ENCODE results near the gene MRPL38.
"Not testable (repeated sequence)": the region's sequence is repeated elsewhere in the genome, so short reads cannot be mapped to it uniquely, and the experiment has no call there.

Gene MRPL38

DNA sequence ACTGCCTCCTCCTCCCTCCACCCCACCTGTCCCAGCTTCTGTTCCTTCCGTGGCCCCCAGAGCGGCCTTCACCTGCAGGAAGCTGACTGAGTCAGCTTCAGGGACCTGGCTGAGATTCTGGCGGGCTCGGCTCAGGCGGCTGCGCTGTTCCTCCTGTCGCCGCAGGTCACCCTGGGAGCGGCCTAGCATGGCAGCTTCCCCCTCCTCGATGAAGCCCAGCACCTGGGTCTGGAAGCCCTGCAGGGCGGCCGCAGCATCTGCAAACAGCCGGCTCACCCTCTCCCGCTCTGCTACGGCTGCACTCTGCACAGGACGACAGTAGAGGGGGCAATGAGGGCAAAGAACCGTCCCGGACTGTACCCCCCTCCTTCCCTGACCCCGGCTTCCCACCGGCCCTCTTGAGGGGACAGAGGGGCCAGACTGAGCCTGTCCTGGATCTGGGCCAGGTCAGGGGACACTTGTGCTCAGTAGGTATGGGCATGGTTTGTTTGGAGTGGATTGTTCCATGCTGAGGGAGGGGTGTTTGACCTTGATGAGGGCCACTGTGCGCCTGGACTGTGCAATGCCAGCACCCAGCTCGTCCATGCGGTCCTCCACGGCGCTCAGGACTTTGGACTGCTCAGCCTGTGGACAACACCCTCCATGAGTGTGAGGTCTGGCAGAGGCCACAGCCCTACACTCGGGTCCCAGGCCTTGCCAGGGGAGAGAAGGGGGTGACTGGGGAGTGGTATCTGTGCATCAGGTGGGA, 28.3 kb downstream of the MRPL38 start:
- no peak for DNase-seq (ENCODE audit: low read depth)

DNA sequence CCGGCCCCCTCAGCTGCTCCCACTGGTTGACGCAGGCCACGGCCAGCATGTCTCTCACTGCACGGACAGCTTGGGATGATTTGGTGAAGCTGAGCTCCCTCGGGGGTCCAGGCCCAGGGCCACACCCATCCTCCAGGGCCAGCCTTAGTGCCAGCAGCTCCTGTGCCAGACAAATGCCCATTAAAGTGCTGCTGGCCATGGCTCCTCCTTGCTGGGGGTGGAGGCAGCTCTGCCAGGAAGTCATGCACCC, 28.8 kb downstream of the MRPL38 start:
- no peak for DNase-seq (ENCODE audit: low read depth)

DNA sequence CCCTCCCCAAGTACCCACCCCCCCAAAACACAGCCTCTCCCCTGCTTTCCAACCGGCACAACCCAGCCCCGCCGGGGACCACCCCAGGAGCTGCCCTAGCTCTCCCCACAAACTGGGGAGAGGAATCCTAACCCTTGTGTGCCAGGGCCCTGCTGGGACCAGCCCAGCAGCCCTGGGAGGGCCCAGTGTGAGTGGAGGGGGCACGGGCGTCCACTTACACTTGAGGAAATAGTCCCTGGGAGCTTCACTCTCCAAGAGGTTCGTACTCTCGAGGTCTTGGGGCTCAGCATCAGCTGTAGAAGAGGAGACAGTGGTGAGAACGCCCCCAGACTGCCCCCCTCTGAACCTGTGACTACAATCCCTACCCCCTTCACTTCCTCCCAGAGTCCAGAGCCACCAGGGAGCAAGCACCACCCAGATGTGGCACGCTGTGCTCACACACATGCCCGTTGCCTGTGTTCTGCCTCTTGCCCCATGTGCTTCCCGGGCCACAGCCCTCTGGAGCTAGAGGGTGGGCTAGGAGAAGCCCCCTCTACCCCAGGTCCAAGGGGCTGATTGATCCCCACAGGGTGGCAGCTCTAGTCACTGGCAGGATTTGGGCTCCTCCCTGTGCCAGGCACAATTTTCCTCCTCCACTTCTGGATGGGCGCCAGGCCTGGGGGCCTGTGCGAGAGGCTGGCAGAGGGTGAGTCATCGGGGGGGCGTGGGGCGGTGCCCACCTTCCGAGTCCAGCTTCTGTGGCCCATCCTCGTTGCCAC, 29.3 kb downstream of the MRPL38 start:
- no peak for DNase-seq (ENCODE audit: low read depth)

DNA sequence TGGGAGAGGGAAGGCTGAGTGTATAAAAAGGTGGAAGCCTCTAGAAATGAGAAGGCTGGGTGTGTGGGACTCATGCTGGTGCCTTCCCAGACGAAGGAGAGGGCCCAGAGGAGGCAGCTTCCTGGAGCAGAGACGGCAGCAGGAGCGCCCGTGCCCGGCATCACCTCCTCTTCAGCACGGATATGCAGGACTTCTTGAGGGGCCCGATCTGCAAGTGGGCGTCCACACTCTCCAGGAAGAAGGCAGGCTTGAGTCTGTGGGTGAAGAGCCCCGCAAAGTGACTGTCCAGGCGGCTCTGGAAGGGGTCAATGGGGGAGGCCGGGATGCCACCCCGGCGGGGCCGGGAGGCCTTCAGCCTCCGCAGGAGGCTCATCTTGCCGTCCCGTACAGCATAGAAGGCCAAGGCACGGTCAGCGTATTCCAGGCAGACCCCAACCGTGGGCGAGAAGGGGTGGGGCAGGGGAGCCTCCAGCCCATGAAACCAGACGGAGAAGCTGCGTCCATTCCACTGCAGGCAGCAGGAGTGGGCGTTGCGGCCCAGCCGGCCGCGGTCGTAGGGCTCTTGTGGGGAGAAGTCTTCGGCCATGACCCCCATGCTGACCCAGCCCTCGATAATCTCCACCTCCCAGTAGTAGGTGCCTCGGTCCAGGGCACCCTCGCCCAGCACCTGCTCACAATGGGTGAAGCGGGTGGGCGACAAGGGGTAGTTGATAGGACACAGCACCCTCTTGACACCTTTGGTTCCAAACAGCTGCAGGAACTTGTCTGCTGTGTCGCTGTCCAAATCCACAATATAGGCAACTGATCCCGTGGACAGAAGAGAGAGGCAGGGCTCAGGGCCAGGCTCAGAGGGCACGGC, 30.1 kb downstream of the MRPL38 start:
- DNase-seq (ENCODE audit: low read depth) = no peak

DNA sequence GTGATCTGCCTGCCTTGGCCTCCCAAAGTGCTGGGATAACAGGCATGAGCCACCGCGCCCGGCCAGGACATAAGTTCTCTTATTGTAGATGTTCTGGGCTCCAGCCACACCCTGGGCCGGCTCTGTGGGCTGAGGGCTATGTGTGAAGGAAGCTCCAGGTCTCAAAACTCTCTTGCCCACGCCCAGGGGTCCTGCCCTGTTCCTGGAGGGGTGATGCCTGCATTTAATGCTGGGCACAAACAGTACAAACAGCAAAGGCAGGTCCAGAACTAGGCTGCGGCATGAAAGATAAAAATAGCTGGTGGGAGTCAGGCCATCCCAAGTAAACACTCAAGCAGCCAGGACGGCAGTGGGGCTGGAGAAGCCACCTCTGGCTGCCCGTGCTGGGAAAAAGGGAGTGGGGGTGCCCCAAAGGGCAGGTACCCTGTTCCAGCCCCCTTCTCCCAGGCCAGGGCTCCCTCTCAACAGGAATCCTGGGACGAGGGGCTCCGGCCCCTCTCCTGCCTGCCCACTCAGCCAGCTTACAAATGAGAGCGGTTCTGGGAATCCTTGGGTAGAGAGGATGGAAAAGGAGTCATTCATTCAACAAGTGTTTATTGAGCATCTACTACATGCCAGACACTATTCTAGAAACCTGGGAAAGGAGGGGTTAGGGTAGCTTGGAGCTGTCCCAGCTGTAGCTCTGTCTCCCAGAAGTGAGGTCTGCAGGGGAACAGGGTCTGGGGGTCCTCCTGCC, 30.9 kb downstream of the MRPL38 start:
- DNase-seq (ENCODE audit: low read depth) = no peak

DNA sequence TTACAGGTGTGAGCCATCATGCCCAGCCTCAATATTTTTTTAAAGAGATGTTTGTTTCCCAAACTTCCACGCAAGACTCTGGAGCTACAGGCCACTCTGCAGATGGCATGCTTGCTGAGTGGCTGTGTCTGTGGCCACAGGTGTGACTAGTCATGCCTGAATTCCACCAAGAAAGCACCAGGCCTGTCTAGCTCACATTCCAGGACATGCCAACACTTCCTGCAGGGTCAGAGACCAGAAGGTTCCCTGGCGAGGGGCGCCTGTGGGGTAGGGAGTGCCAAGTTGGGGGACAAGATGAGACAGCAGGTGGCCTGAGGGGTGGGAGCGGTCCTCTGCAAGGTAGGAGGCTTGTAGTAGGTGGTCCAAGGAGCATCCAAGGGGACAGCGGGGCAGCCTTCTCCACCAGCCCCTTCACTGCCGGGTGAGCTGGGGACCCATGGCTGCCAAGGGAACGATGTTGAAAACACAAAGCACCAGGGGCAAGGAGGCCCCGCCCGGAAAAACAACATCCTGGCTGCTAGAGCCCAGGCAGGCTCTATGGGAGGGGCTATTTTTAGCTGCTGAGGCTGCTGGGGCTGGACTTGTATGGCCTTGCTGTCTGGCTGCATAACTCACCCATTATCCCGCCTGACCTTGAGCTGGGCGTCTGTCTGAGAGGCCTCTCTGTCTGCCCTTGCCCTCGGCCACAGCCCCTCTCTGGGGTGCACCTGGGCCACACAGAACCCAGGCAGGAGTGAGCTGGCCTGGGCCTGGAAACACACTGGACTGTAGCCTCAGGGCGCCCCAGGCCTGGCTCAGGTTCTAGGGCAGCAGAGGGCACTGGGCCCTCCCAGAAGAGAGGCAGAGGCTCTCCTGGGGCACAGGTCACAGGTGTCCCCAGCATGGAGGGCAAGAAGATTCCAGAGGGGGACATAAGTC, 32.0 kb downstream of the MRPL38 start:
- DNase-seq (ENCODE audit: low read depth) = peak; percentile 79

DNA sequence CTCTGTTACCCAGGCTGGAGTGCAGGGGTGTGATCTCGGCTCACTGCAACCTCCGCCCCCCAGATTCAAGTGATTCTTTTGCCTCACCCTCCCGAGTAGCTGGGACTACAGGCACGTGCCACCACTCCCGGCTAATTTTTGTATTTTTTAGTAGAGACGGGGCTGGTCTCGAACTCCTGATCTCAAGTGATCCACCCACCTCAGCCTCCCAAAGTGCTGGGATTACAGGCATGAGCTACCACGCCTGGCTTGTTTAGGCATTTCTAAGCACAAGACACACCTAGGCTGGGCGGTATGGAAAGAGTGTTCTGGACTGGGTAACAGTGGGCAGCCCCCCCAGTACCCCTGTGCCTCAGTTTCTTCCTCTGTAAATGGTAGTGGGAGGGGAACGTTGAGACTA, 34.5 kb downstream of the MRPL38 start:
- DNase-seq (ENCODE audit: low read depth) = not testable (repeated sequence)

DNA sequence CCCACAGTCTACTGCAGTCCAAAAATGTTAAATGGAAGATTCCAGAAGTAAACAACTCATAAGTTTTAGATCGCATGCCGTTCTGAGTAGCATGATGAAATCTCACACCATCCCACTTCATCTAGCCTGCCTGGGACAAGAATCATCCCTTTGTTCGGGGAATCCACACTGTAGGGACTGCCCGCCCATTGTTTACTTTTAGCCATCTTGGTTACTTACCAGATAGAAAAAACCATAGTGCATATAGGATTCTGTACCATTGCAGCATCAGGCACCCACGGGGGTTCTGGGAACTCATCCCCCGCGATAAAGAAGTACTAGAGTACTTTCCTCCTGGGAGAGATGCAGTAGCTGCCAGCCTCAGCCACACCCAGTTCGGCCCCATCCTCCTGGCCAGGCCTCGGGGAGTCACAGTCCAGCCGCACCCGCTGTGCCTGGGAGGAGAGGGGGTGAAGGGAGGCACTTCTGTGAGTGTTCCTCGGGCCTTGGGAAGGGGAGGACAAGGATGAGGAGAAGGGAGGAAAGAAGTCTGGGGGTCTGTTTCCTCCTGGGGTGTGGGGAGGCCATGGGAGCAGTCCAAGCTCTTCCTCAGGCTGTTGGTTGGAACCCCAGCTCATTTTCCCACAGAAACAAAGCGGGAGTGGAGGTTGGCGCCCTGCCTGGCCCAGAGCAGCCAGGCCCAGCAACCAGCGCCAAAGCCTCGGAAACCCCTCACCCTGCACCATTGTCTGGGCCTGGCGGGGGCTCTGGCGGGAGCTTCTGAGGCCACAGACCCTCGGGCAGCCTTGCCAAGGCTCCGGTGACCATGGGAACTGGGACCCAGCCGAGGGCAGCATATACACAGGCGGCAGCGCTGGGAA, 35.2 kb downstream of the MRPL38 start:
- peak; percentile 52 for DNase-seq (ENCODE audit: low read depth)

DNA sequence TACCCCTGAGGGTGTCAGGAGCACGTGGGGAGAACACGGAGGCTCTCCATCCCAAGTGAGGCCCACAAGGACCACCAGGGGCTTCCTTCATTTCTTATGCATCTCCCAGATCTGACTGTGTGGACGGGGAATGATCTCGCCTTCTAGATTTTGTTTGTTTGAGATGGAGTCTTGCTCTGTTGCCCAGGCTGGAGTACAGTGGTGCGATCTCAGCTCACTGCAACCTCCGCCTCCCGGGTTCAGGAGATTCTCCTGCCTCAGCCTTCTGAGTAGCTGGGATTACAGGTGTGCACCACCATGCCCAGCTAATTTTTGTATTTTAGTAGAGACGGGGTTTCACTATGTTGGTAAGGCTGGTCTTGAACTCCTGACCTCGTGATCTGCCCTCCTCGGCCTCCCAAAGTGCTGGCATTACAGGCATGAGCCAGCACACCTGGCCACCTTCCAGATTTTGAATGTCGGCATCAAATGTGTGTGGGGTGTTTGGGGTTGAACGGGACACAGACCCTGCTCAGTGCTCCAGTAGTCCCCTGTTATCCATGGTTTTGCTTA, 35.9 kb downstream of the MRPL38 start:
- not testable (repeated sequence) for DNase-seq (ENCODE audit: low read depth)

DNA sequence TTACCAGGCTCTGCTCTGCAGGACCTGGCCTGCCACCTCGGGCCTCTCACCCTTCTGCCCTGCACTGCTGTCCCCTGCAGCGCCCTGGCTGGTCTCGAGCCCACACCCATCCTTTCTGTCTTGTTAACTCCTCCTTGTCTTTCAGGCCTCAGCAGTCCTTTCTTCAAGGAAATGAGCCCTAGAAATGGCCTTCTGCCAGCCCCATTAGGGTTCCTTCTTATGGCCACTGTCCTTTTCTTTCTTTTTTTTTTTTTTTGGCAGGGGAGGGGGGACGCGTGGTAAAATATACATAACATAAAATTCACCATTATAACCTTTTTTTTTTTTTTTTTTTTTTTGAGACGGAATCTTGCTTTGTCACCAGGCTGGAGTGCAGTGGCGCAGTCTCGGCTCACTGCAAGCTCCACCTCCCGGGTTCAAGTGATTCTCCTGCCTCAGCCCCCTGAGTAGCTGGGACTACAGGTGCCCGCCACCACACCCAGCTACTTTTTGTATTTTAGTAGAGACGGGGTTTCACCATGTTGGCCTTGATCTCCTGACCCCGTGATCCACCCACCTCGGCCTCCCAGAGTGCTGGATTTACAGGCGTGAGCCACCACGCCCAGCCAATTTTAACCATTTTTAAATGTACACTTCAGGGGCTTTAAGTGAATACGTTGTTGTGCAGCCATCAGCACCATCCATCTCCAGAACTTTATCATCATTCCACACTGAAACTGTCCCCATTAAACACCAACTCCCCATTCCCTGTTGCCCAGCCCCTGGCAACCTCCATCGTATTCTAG, 39.1 kb downstream of the MRPL38 start:
- not testable (repeated sequence) for DNase-seq (ENCODE audit: low read depth)

DNA sequence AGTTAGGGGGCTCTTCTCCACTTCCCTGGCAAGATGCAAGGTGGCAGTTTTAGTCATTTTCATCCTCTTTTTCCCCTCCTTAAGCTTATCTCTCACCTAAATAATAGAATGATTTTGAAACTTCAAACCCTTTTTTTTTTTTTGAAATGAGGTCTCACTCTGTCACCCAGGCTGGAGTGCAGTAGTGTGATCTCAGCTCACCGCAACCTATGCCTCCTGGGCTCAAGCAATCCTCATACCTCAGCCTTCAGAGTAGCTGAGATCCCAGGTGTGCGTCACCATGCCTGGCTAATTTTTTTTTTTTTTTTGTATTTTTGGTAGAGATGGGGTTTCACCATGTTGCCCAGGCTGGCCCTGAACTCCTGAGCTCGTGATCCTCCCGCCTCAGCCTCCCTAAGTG, 39.8 kb downstream of the MRPL38 start:
- DNase-seq (ENCODE audit: low read depth) = not testable (repeated sequence)

DNA sequence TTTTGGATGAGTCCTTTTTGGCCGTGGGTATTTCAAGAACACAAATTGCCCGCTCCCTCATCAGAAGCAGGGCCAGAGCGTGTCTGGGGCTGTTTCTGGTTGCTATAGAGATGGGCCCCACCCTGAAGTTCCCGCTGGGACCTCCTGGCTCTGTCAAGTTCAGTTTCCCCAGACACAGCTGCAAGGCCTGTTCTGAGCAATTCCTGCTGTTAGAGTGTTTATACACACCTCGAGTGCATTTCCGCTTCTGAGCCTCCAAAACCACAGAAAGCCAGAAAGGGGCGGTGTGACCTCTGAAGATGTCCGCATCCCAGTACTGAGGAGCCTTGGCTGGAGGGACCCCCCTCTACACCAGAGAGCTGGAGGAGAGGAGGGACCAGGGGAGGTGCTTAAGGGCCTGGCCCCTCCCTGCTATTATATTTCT, 40.2 kb downstream of the MRPL38 start:
- peak; percentile 86 for DNase-seq (ENCODE audit: low read depth)

DNA sequence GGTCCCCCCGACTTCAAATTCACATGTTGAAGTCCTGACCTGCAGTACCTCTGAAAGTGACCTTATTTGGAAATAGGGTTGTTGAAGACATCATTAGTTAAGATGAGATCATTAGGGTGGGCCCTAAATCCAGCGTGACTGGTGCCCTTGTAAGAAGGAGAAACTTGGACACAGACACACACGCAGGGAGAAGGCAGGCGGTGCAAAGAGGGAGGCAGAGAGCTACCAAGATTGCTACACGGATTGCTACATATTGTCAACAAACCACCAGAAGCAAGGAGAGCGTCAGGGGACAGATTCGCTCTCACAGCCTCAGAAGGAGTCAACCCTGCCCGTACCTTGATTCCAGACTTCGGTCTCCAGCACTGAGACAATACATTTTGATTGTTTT, 42.8 kb downstream of the MRPL38 start:
- no peak for DNase-seq (ENCODE audit: low read depth)

DNA sequence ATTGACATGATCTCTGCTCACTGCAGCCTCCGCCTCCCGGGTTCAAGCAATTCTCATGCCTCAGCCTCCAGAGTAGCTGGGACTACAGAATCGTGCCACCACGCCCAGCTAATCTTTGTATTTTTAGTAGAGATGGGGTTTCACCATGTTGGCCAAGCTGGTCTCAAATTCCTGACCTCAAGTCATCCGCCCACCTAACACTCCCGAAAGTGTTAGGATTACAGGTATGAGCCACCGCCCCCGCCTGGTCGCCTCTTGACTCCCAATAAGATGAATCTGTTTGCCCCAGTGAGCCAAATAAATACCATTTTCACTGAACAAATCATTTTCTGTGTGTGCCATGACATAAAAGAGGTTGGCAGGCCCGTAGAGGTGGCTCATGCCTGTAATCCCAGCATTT, 45.3 kb downstream of the MRPL38 start:
- not testable (repeated sequence) for DNase-seq (ENCODE audit: low read depth)

DNA sequence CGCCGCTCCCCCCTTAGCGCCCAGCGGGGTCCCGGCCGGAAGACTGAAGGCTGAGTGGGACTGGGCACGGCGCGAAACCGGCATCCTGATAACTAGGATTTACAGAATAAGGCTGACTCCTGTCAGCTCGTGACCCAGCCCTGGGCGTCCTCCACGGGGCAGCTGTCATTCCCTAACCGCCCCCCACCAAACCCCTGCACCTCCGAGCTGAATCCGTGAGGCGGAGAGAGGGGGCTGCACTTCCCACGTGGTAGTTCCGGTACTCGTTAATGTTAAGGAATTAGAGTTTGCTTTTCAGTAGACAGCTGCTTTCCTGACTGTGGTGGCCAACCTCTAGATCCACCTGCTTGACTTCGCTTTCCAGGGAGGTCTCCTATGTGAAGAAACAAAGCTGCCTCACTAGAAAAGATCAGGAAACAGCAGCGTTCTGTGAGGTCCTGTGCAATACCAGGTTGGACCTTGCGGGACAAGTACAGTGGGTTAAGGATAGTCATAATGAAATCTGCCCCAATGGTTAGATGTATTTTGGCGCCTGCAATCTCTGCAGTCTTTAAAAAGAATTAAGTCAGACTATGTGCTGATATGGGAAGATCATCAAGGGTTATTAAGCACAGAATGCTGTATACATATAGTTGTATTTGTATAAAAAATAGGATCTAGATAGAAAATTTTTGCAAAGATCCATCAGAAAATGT, 48.5 kb downstream of the MRPL38 start:
- DNase-seq (ENCODE audit: low read depth) = peak; percentile 71

DNA sequence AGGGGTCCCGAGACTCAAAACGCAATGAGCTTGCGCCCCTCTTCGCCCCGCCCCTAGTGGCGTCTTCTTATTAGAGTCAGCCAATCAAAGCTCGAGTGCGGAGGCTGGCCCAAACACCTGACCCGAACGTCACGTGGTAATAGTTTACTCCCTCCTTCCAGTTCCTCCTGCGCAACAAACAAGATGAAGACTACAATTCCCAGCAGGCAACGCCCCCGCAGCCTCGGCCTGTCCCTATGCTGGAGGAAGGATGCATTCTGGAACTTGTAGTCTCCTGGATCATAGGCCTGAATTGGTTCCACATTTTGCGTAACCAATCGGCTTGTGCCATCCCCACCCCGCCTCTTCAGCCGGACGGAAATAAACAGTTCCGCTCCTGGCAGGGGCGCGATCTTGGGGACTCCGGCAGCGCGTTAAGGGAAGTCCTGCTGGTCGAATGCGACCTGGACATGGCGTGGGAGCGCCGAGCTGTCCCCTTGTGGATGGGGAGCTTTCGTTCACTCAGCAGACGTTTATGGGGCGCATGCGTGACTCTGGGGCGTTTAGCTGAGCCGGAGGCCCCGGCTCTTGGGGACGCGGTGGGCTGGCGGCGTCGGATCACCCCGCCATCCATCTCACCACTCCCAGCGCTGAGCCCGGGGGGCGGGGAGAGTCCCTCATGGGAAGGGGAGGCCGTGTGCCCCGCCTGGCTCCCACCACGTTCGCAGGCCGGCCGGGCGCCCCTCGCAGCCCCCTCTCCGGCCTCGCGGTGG, 49.2 kb downstream of the MRPL38 start, which contains the start of gene WBP2:
Gene WBP2 (minus strand): TSS at position 26 of the 752 bp plus-strand sequence. CDS start 38 bp downstream, outside the sequence.
- peak; percentile 100 for DNase-seq (ENCODE audit: low read depth)

DNA sequence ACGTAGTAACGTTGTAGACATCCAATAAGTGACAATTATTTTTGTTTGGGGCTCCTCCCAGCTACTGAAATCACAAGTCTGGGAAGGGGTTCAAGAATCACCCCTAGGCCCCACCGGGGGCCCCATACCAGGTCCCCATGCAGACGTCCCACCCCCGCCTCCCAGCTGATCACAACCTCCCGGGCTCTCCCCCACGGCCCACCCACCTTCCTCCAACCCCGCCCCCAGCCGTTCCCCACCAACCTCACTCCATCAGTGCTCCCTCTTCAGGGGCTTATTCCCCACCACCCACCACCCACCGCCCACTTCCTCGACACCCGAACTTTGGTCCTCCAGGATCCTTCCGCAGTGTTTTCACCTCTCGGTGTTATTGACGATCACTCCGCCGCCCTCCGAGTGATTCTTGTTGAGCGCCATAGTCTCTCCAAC, 49.8 kb downstream of the MRPL38 start:
- no peak for DNase-seq (ENCODE audit: low read depth)

Data from ELR (cell line).